GM12801 (cell line): ENCODE measurements around the gene UNC5A.

Experiments used
- CTCF ChIP-seq: IDR thresholded peaks from one replicate; pipeline ENCODE4 v1.5.1; 2011; ENCODE audit warnings: control low read depth; ENCODE audit not compliant: insufficient read length; ENCODE audit errors: extremely low read depth

The UNC5A gene

GRCh38 chr5:176819476-176819875 lies 9.1 kb downstream of the UNC5A start:
- TF ChIP-seq CTCF, result no peak

- no peak for TF ChIP-seq CTCF
Measured at GRCh38 chr5:176820937-176821336, 10.6 kb downstream of the UNC5A start.

DNA sequence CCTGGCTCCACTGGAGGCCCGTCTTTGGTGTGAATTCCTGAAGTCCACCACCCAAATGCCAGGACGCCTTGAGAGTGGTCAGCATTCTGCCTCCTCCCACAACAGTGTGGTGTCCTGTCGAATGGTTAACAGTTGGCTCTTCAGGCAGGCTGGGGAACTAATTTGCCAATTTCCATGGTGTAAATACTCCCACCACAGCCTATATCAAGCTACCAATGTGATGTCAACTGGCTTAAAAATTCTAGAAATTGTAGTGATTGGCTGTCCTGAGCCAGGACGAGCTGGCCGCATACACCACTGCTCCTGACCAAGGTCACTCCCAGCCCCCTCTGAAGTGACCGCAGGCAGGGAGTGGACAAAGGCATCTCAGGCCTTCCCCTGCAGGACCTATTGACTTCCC lies 11.1 kb downstream of the UNC5A start:
- no peak for TF ChIP-seq CTCF

- TF ChIP-seq CTCF, result no peak
Measured at GRCh38 chr5:176822041-176822792, 11.9 kb downstream of the UNC5A start.

GRCh38 chr5:176822793-176823481 lies 12.6 kb downstream of the UNC5A start:
- TF ChIP-seq CTCF, result no peak

DNA sequence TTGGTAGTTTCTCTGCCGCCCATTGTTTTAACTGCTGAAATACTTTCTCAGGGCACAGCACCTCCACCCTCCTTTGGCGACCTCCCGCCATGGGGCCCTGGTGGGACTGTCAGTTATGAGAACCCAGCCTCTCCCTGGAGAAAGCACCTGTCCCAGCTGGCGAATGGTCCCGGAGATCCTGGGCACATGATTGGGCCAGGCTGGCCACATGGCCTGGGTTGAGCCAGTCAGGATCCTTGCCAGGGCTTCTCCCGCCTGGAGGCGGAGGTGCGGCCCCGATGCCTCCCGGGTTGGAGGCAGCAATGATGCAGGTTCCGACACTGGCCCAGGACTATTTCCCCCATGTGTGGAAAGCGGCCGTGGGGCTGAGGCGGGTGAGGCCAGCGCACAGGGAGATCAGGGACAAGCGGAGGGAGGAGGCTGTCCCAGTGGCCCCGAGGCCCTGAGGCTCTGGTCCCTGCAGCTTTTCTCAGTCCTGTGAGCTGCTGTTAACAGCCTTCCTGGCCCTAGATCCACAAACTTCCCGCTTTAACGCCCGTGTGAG lies 13.6 kb downstream of the UNC5A start:
- TF ChIP-seq CTCF, result no peak

GRCh38 chr5:176824604-176825003 lies 14.2 kb downstream of the UNC5A start:
- TF ChIP-seq CTCF, result no peak
